ENCODE measurements around the gene MBTPS1. TPM values are rescaled to one million over a fixed set of nuclear protein-coding genes. Genes with fewer than 3 reads are reported as not detected.

The MBTPS1 gene
- polyA plus RNA-seq, 1 donor from 2014 or later, result 66.9 TPM

DNA sequence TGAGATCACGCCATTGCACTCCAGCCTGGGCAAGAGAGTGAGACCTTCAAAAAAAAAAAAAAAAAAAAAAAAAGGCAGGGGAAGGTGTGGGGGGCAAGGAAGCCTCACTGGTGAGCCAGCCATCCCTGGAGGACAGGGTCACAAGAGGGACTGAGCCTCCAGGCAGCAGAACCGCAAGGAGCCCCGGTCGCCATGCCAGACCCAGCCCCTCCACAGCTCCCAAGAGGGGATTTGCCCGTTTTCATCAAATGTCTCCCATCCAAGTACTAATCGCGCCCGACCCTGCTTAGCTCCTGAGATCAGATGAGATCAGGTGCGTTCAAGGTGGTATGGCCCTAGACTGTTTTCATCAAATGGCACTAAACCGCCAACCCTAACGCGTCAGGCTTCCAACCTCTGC, 77.0 kb downstream of the MBTPS1 start:
- no peak overlapping the region for H3K27ac ChIP-seq (ENCODE audit: low read length)
- H2AFZ ChIP-seq (ENCODE audit: low read depth, low read length), result no peak overlapping the region
- H3K9ac ChIP-seq (ENCODE audit: low read length), result no peak overlapping the region
- no peak overlapping the region for H3K4me2 ChIP-seq (ENCODE audit: low read length)
- H4K20me1 ChIP-seq (ENCODE audit: insufficient read depth), result no peaks in the 10 kb centered on the region
- no peak overlapping the region for H3K4me3 ChIP-seq (ENCODE audit: low read length)
- no peaks in the 10 kb centered on the region for H3K9me3 ChIP-seq (ENCODE audit: low read length)
- no peaks in the 10 kb centered on the region for H3K27me3 ChIP-seq (ENCODE audit: insufficient read depth, low read depth, low read length)
- no peaks in the 10 kb centered on the region for H3K9me2 ChIP-seq (ENCODE audit: insufficient read depth, low read length)
- no peaks in the 10 kb centered on the region for H3F3A ChIP-seq (ENCODE audit: insufficient read depth, low read length, poor library complexity, severe bottlenecking)
- H3K79me2 ChIP-seq (replicated peaks; ENCODE audit: insufficient read depth, low read length), result no peaks in the 10 kb centered on the region
- no peak for TF ChIP-seq EZH2 (IDR thresholded peaks at IDR 0.05; ENCODE audit: borderline replicate concordance, insufficient read depth, low read length, poor library complexity, severe bottlenecking)
- no peak for TF ChIP-seq RAD21 (conservative IDR thresholded peaks at IDR 0.05)
- TF ChIP-seq CTCF (IDR thresholded peaks at IDR 0.05; ENCODE audit: poor library complexity, severe bottlenecking), result no peak
- no peak for TF ChIP-seq MXI1 (conservative IDR thresholded peaks at IDR 0.05; ENCODE audit: poor library complexity, severe bottlenecking)
- TF ChIP-seq REST (IDR thresholded peaks at IDR 0.05; ENCODE audit: borderline replicate concordance), result no peak
- no peak for TF ChIP-seq SMC3 (conservative IDR thresholded peaks at IDR 0.05; ENCODE audit: poor library complexity)
- TF ChIP-seq POLR2AphosphoS5 (IDR thresholded peaks at IDR 0.05), result no peak
- no peak for TF ChIP-seq TAF1 (IDR thresholded peaks at IDR 0.05; ENCODE audit: low read depth)
- TF ChIP-seq EP300 (conservative IDR thresholded peaks at IDR 0.05; ENCODE audit: poor library complexity, severe bottlenecking), result no peak
- H3K36me3 ChIP-seq (ENCODE audit: insufficient read depth, low read length), result no peaks in the 10 kb centered on the region

- H3K27ac ChIP-seq (ENCODE audit: low read length), result no peak overlapping the region
Measured at GRCh38 chr16:84038469-84038868, 78.3 kb downstream of the MBTPS1 start.

More at GRCh38 chr16:84038469-84038868, 78.3 kb downstream of the MBTPS1 start:
- Histone ChIP-seq H3K4me2 (ENCODE audit: low read length) (no peak overlapping the region), H3K9me2 (ENCODE audit: insufficient read depth, low read length) (no peaks in the 10 kb centered on the region), H2AFZ (ENCODE audit: low read depth, low read length) (no peak overlapping the region), H3K9ac (ENCODE audit: low read length) (no peak overlapping the region), H3K27me3 (ENCODE audit: insufficient read depth, low read depth, low read length) (no peaks in the 10 kb centered on the region), H4K20me1 (ENCODE audit: insufficient read depth) (no peaks in the 10 kb centered on the region), H3F3A (ENCODE audit: insufficient read depth, low read length, poor library complexity, severe bottlenecking) (no peaks in the 10 kb centered on the region), H3K36me3 (ENCODE audit: insufficient read depth, low read length) (no peaks in the 10 kb centered on the region), H3K79me2 (replicated peaks; ENCODE audit: insufficient read depth, low read length) (no peaks in the 10 kb centered on the region), H3K4me3 (ENCODE audit: low read length) (no peak overlapping the region), H3K9me3 (ENCODE audit: low read length) (no peaks in the 10 kb centered on the region)
- no peak for TF ChIP-seq MXI1 (conservative IDR thresholded peaks at IDR 0.05; ENCODE audit: poor library complexity, severe bottlenecking)
- no peak for TF ChIP-seq CTCF (IDR thresholded peaks at IDR 0.05; ENCODE audit: poor library complexity, severe bottlenecking)
- no peak for TF ChIP-seq EP300 (conservative IDR thresholded peaks at IDR 0.05; ENCODE audit: poor library complexity, severe bottlenecking)
- no peak for TF ChIP-seq EZH2 (IDR thresholded peaks at IDR 0.05; ENCODE audit: borderline replicate concordance, insufficient read depth, low read length, poor library complexity, severe bottlenecking)

Measured in neural cell (in vitro differentiated cells).